ENCODE data around the gene OTOA.
A peak's percentile ranks its signal among the peaks of the same experiment; 100 is the strongest.
"Not testable (repeated sequence)": the region's sequence is repeated elsewhere in the genome, so short reads cannot be mapped to it uniquely, and the experiment has no call there.

OTOA gene

GRCh38 chr16:21642861-21643260 lies 20.9 kb upstream of the OTOA start:
- DNase-seq: no peak

DNA sequence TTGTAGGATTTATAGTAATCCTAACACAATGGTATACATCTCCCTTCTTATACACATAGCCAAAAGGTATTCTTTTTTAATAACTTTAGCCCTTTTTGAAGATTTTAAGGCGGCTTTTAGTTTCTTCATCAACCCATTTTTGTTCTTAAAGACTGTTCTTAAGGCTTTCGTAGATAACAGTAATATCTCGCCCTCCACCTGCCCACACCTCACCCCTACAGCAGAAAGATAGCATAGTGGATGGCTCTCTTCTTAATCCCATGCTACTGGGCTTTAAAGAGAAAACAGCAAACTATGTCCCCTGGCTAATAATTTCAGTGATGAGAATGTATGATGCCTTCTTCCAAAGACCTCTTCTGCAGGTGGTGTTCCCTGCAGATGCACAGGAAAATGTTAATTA lies 20.0 kb upstream of the OTOA start:
- DNase-seq: peak; percentile 89

DNA sequence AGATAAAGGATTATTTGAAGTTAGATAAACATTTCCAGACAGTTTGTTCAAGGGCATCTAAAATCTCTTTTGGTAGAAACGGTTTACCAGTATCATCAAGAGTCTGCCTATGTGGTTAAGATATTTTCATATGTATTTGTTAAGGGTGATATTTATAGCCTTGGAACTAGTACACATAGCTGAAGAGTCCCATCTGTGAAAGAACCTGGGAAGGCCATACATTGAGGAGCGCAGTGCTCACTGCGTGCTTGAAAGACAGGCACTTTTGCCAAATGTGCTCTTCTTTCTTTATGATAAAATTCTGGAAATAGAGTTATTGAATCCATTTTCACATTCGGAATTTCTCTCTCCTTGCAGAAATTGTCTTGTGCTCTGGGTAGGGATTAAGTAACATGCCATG lies 19.1 kb upstream of the OTOA start:
- DNase-seq: no peak

GRCh38 chr16:21645261-21645721 lies 18.5 kb upstream of the OTOA start:
- peak; percentile 25 for DNase-seq

DNA sequence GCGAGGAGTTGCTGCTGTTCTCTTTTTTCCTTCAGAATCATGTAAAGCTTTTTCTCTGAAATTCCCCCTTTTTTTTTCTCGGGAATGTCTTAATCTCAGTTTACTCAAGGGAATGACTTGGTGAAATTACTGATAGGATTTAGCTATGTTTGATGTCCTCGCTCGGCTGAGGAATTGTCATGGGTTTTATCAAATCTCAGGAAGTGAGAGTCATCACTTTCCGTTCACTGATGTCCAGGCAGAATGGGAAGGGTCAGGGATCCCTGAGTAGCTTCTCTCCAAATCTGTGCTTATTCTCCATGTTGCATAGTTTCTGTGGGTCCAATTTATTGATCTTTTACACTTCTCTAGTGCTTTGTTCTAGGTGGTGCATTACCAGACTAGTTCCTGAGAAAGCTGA lies 17.7 kb upstream of the OTOA start:
- no peak for DNase-seq

GRCh38 chr16:21646721-21647561 lies 16.8 kb upstream of the OTOA start:
- no peak for DNase-seq

DNA sequence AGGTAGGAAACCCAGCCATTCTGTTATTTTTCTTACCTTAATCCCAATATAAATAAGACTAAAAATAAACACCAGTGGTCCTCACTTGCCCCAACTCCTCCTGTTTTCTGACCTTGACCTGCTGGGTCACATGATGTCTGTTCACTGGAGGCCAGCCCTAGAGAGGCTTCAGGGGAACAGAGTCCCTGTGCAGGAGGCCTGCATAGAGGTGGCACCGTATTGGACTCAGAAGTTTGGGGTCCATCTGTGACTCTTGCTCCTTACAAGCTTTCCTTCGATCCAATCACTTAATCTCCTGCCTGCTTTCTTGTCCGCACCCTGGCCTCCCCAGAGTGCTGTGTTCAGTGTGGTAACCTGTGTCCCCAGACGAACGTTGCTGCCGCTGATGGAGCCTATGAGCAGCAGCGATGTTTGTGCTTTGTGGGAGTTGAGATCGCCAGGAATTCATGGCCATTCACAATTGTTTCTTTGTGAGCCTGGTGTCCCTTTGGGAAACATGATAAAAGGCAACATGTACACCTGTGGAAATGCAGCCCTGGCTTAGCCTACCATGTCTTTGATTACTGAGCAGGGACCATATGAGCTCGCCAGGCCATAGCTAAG lies 16.1 kb upstream of the OTOA start:
- no peak for DNase-seq

GRCh38 chr16:21649826-21650406 lies 13.9 kb upstream of the OTOA start:
- DNase-seq: not testable (repeated sequence)

DNA sequence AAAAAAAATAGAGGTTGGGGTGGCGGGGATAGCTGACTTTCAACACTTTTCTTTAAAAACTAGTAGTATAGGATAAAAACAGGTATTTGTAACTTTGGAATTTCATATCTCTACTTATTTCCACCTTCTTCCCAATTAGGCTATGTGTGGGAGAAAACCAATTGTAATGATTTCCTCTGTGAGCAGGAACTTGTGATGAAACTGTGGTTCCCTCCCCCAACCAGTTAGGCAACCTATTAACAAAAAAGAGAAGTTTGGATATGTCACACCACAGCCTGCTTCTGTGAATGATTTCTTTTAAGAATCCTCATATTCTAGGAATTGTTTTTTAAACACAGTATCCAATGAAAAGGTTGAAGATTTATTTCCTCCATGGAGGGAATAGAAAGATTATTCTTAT lies 13.2 kb upstream of the OTOA start:
- no peak for DNase-seq

DNA sequence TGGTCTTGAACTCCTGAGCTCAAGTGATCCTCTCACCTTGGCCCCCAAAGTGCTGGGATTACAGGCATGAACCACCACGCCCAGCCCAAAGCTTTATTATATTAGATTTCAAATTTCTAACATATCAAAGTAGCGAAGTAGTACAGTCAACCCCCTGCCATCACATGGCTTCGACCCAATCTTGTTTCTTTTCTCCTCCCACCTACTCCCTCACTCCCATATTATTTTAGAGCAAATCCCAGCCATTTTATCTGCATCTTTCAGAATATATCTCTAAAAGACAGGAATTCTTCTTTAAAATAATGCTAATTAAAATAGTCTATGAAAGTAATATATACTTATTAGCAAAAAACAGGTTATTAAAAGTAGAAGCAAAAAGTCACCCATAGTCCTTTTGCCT lies 12.3 kb upstream of the OTOA start:
- no peak for DNase-seq

- no peak for DNase-seq
Observed at GRCh38 chr16:21652453-21652852, 11.3 kb upstream of the OTOA start, which contains the start of gene IGSF6. TSS of gene IGSF6 (minus strand) at chr16:21652608. CDS start at chr16:21652598, 10 bp downstream.

DNA sequence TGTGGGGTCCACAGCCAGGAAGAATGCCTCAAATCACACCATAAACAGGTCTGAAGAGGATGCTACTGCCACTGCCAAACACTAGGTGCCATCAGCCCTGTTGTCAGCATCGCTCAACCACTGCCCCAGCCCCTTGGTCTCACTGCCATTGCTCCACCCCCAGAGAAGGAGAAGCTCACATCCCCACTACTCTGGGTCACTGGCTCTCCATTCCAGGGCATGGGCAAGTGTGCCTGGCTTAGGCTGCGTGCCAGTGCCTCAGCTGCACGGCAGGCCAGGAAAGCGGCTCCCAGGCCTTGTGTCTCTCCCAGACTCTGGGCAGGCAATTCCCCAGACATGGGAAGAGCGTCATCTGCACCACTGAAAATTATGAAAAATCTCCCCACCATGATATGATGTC lies 10.2 kb upstream of the OTOA start:
- no peak for DNase-seq

DNA sequence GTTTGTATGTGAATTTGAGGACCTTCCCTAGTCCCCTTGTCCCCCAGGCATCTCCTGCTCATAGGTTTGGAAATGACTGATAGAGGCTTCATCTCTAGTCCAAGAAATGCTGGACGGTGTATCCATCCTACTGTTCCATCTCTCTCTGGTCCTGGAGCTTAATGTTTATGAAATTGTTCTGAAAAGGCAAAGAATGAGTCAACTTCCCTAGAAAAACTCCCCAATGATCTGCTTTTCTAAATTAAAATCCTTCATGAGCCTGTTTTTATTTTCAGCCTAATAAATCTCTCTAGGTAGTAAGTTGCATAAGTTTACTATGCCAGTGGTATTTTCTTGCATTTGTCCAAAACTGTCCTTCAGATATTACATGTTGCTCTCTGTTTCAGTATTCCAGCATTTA lies 9.3 kb upstream of the OTOA start:
- DNase-seq: no peak

GRCh38 chr16:21654881-21655280 lies 8.9 kb upstream of the OTOA start:
- no peak for DNase-seq

- peak; percentile 78 for DNase-seq
Observed at GRCh38 chr16:21656795-21657768, 6.7 kb upstream of the OTOA start.

DNA sequence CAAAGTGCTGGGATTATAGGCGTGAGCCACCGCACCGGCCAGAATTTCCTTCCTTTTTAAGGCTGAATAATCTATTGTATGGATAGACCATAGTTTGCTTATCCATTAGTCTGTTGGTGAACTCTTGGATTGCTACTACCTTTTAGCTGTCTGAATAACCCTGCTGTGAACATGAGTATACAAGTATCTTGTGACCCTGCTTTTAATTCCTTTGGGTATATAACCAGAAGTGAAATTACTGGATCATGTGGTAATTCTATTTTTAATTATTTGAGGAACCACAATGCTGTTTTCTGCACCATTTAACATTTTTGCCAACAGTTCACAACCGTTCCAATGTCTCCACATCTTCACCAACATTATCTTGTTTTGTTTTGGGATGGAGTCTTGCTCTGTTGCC lies 4.6 kb upstream of the OTOA start:
- DNase-seq: no peak

GRCh38 chr16:21664801-21665492 lies 1.2 kb downstream of the OTOA start:
- no peak for DNase-seq

DNA sequence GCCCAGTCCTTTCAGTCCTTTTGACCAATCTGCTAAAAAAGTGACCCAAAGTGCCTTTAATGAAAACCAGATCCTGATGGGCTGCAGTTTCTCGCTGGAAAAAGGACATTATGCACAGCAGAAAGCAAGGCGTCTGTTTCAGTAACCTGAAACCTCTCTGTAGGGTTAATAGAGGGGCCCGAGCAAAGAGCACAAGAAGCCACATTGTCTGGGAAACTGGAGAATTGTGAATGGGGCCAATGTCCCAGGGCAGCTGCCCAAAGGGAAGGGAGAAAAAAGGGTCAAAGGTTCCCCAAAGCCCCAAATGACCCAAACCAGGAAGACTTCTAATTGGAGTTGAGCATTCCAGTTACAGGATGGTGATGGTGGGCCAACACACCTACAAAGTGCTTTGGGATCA lies 3.0 kb downstream of the OTOA start:
- DNase-seq: no peak

- DNase-seq: no peak
Observed at GRCh38 chr16:21667575-21667974, 3.8 kb downstream of the OTOA start.

GRCh38 chr16:21673469-21673868 lies 9.7 kb downstream of the OTOA start:
- DNase-seq: no peak

GRCh38 chr16:21674456-21674855 lies 10.7 kb downstream of the OTOA start:
- DNase-seq: not testable (repeated sequence)

DNA sequence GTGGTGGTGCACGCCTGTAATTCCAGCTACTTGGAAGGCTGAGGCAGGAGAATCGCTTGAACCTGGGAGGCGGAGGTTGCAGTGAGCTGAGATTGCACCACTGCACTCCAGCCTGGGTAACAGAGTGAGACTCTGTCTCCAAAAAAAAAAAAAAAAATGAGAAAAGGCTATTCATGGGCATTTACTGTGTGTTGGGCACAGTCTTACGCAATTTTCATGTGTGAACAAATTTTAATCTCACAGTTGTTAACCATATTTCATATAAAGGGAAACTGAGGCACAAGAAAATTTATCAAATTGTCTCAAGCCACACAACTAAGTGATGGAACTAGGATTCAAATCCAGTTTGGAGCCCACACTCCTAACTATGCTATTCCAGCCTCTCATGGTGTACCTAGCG lies 16.9 kb downstream of the OTOA start:
- not testable (repeated sequence) for DNase-seq
